Bronchial epithelial cell (primary cell): ENCODE data around the gene MYO18A. TPM values are rescaled to one million over a fixed set of nuclear protein-coding genes. Genes with fewer than 3 reads are reported as not detected.

Source experiments
- DNase-seq: peaks from one replicate; pipeline ENCODE4 v3.0.0-alpha.2; 2010; ENCODE audit warnings: low read depth
- FAIRE-seq: peaks from 2 replicates; lab custom pipeline; 2011; peaks lifted over from hg19 to GRCh38; lab: Jason Lieb, UNC
- H3K27me3 ChIP-seq: 2 replicates; pipeline ENCODE4 v1.5.1; 2011; ENCODE audit warnings: low read length; ENCODE audit not compliant: control insufficient read depth, insufficient read depth
- H3K36me3 ChIP-seq: 2 replicates; pipeline ENCODE4 v1.5.1; 2011; ENCODE audit warnings: low read length; ENCODE audit not compliant: control insufficient read depth, insufficient read depth
- H3K4me3 ChIP-seq: 2 replicates; pipeline ENCODE4 v1.5.1; 2011; ENCODE audit warnings: mild to moderate bottlenecking, low read depth, low read length, control low read depth
- CTCF ChIP-seq: IDR thresholded peaks from 2 replicates; pipeline ENCODE4 v1.5.1; 2011; ENCODE audit warnings: mild to moderate bottlenecking, moderate library complexity, low read length, control low read depth, inconsistent platforms; ENCODE audit not compliant: insufficient read depth, severe bottlenecking
- total RNA-seq: library from RNA; depleted of rRNA; stranded (reverse); fragments of >200 nt; gene quantifications from 2 replicates; pipeline ENCODE4 v1.2.1, GENCODE V29; 2014

MYO18A gene
- total RNA-seq, 1 donor from 2014 or later, result 23.4 TPM

GRCh38 chr17:29080323-29080722, 99.9 kb downstream of the MYO18A start:
- H3K4me3 ChIP-seq, result no peak overlapping the region
- peaks cover 21% of the 10 kb centered on the region for H3K36me3 ChIP-seq
- DNase-seq, result no peak
- no peak for TF ChIP-seq CTCF
- no peaks in the 10 kb centered on the region for H3K27me3 ChIP-seq
- no peak for FAIRE-seq

GRCh38 chr17:29079887-29080286, 100.3 kb downstream of the MYO18A start:
- peaks cover 18% of the 10 kb centered on the region for H3K36me3 ChIP-seq

GRCh38 chr17:29079433-29079832, 100.8 kb downstream of the MYO18A start:
- FAIRE-seq, result no peak

More at GRCh38 chr17:29079887-29080286, 100.3 kb downstream of the MYO18A start:
- no peak for DNase-seq
- TF ChIP-seq CTCF, result no peak
- no peak overlapping the region for H3K4me3 ChIP-seq
- no peaks in the 10 kb centered on the region for H3K27me3 ChIP-seq
- no peak for FAIRE-seq

GRCh38 chr17:29078183-29079045, 101.8 kb downstream of the MYO18A start:
- no peaks in the 10 kb centered on the region for H3K27me3 ChIP-seq
- no peak overlapping the region for H3K4me3 ChIP-seq
- DNase-seq (peak; percentile 21), FAIRE-seq (no peak)
- no peak for TF ChIP-seq CTCF
- H3K36me3 ChIP-seq, result peaks cover 18% of the 10 kb centered on the region

More at GRCh38 chr17:29079433-29079832, 100.8 kb downstream of the MYO18A start:
- Histone ChIP-seq H3K4me3 (no peak overlapping the region), H3K36me3 (peaks cover 18% of the 10 kb centered on the region), H3K27me3 (no peaks in the 10 kb centered on the region)
- TF ChIP-seq CTCF, result no peak
- no peak for DNase-seq

GRCh38 chr17:29077320-29077719, 102.9 kb downstream of the MYO18A start:
- peak; percentile 66 for FAIRE-seq
- no peak for TF ChIP-seq CTCF
- DNase-seq, result no peak
- H3K4me3 ChIP-seq, result no peak overlapping the region
- no peaks in the 10 kb centered on the region for H3K27me3 ChIP-seq
- H3K36me3 ChIP-seq, result peaks cover 15% of the 10 kb centered on the region

- no peaks in the 10 kb centered on the region for H3K27me3 ChIP-seq
- FAIRE-seq (no peak), DNase-seq (no peak)
- no peak for TF ChIP-seq CTCF
- H3K4me3 ChIP-seq, result no peak overlapping the region
- H3K36me3 ChIP-seq, result peaks cover 11% of the 10 kb centered on the region
Observed at GRCh38 chr17:29076722-29077121, 103.5 kb downstream of the MYO18A start.
